IMR-90 (cell line): ENCODE data around the gene LUZP1. TPM values are rescaled to one million over a fixed set of nuclear protein-coding genes. Genes with fewer than 3 reads are reported as not detected.

Experiments used
- ATAC-seq: fragments of 200-7000 bp; cut with Tn5 transposase; 2 replicates; pipeline ENCODE4 v1.9.1; 2020; ENCODE audit warnings: low read depth, mild to moderate bottlenecking, moderate library complexity
- BruUV-seq: library from RNA; stranded (reverse); fragments of 400-500 nt; replicated peaks from 2 replicates; lab custom pipeline; 2021; lab: Mats Ljungman, UMichigan
- CTCF ChIA-PET: fragments of 300-600 bp; formaldehyde crosslinking; extraction: SDS; loops from one replicate; lab custom pipeline; 2021; ENCODE audit warnings: antibody characterized with exemption; lab: Yijun Ruan, JAX
- POLR2A ChIA-PET: fragments of 300-600 bp; sonication (Branson Sonifier 250); formaldehyde crosslinking; loops from one replicate; lab custom pipeline; 2022; ENCODE audit warnings: antibody characterized with exemption; ENCODE audit not compliant: unreplicated experiment; lab: Charles Lee
- DNase-seq: peaks from one replicate; pipeline ENCODE4 v3.0.0; 2013
- H2AFZ ChIP-seq: replicated peaks from 2 replicates; pipeline ENCODE3; 2013; ENCODE audit warnings: low read length, mild to moderate bottlenecking; ENCODE audit not compliant: poor library complexity
- H2AK5ac ChIP-seq: 2 replicates; pipeline ENCODE4 v1.6.1; 2013; ENCODE audit warnings: low read depth, low read length, inconsistent platforms
- H2AK9ac ChIP-seq: replicated peaks from 2 replicates; pipeline ENCODE3; 2013; ENCODE audit warnings: mild to moderate bottlenecking, low read depth, low read length, moderate library complexity; ENCODE audit not compliant: poor library complexity
- H2BK120ac ChIP-seq: 2 replicates; pipeline ENCODE4 v1.6.1; 2013; ENCODE audit warnings: low read depth, low read length, inconsistent platforms
- H2BK15ac ChIP-seq: 3 replicates; pipeline ENCODE4 v1.6.1; 2013; ENCODE audit warnings: low read depth, low read length, inconsistent platforms
- H2BK20ac ChIP-seq: 2 replicates; pipeline ENCODE4 v1.6.1; 2013; ENCODE audit warnings: low read depth, mild to moderate bottlenecking, inconsistent platforms, low read length, moderate library complexity
- H2BK5ac ChIP-seq: 2 replicates; pipeline ENCODE4 v1.6.1; 2013; ENCODE audit warnings: mild to moderate bottlenecking, low read depth, low read length, inconsistent platforms; ENCODE audit not compliant: poor library complexity, severe bottlenecking
- H3K14ac ChIP-seq: replicated peaks from 2 replicates; pipeline ENCODE4 v1.6.1; 2013; ENCODE audit warnings: low read depth, low read length, inconsistent platforms
- H3K18ac ChIP-seq: 2 replicates; pipeline ENCODE4 v1.6.1; 2013; ENCODE audit warnings: low read depth, low read length, control low read depth
- H3K23ac ChIP-seq: 2 replicates; pipeline ENCODE4 v1.6.1; 2013; ENCODE audit warnings: low read depth, low read length, inconsistent platforms
- H3K27ac ChIP-seq: 2 replicates; pipeline ENCODE4 v1.5.1; 2013; ENCODE audit warnings: mild to moderate bottlenecking, control low read depth, low read length; ENCODE audit not compliant: insufficient read depth
- H3K27me3 ChIP-seq: 2 replicates; pipeline ENCODE4 v1.6.1; 2013; ENCODE audit warnings: low read length; ENCODE audit not compliant: control insufficient read depth, insufficient read depth
- H3K36me3 ChIP-seq: 2 replicates; pipeline ENCODE4 v1.6.1; 2013; ENCODE audit warnings: low read length, mixed read lengths; ENCODE audit not compliant: control insufficient read depth, insufficient read depth
- H3K4ac ChIP-seq: 2 replicates; pipeline ENCODE4 v1.6.1; 2013; ENCODE audit warnings: low read depth, low read length, inconsistent platforms
- H3K4me1 ChIP-seq: 2 replicates; pipeline ENCODE4 v1.6.1; 2013; ENCODE audit warnings: low read length, mixed read lengths; ENCODE audit not compliant: control insufficient read depth, insufficient read depth
- H3K4me2 ChIP-seq: 2 replicates; pipeline ENCODE4 v1.6.1; 2013; ENCODE audit warnings: low read depth, mild to moderate bottlenecking, control low read depth, low read length, moderate library complexity
- H3K4me3 ChIP-seq: 2 replicates; pipeline ENCODE4 v1.5.1; 2013; ENCODE audit warnings: low read depth, mild to moderate bottlenecking, control low read depth, low read length, moderate library complexity; ENCODE audit not compliant: insufficient read depth
- H3K56ac ChIP-seq: 2 replicates; pipeline ENCODE4 v1.6.1; 2013; ENCODE audit warnings: low read length, inconsistent platforms; ENCODE audit not compliant: insufficient read depth; ENCODE audit errors: extremely low read depth
- H3K79me1 ChIP-seq, 2 experiments: 2 replicates each; pipeline ENCODE4 v1.6.1; 2013; ENCODE audit warnings: low read length in 2 of 2, inconsistent platforms in 1 of 2, low read depth in 1 of 2
- H3K9ac ChIP-seq: 2 replicates; pipeline ENCODE4 v1.6.1; 2013; ENCODE audit warnings: low read depth, low read length, control low read depth
- H3K9me1 ChIP-seq: 2 replicates; pipeline ENCODE4 v1.6.1; 2013; ENCODE audit warnings: low read length, inconsistent platforms; ENCODE audit not compliant: insufficient read depth
- H3K9me3 ChIP-seq: 2 replicates; pipeline ENCODE4 v1.6.1; 2013; ENCODE audit warnings: low read length; ENCODE audit not compliant: control insufficient read depth, insufficient read depth
- H4K20me1 ChIP-seq: 2 replicates; pipeline ENCODE4 v1.6.1; 2013; ENCODE audit warnings: low read length, inconsistent platforms; ENCODE audit not compliant: insufficient read depth
- H4K5ac ChIP-seq: 2 replicates; pipeline ENCODE4 v1.6.1; 2013; ENCODE audit warnings: mild to moderate bottlenecking, low read depth, low read length, control low read depth
- H4K8ac ChIP-seq, 2 experiments: 2 replicates each; pipeline ENCODE4 v1.6.1; 2013; ENCODE audit warnings: low read depth in 2 of 2, low read length in 2 of 2, control low read depth in 1 of 2, inconsistent platforms in 1 of 2
- H4K91ac ChIP-seq: 2 replicates; pipeline ENCODE4 v1.6.1; 2013; ENCODE audit warnings: low read depth, low read length, inconsistent platforms; ENCODE audit not compliant: insufficient read depth
- BHLHE40 ChIP-seq: fragments of 150-350 bp; IDR thresholded peaks from 2 replicates; pipeline ENCODE4 v1.6.1; 2016; ENCODE audit warnings: mild to moderate bottlenecking, low read depth, low read length
- CEBPB ChIP-seq: IDR thresholded peaks from 2 replicates; pipeline ENCODE4 v1.6.1; 2012; ENCODE audit warnings: low read depth, low read length, improper control_type of control experiment
- CHD1 ChIP-seq: IDR thresholded peaks from 2 replicates; pipeline ENCODE4 v1.6.1; 2012; ENCODE audit warnings: low read depth, low read length, improper control_type of control experiment
- CTCF ChIP-seq: conservative IDR thresholded peaks from 2 replicates; pipeline ENCODE4 v1.5.1; 2012; ENCODE audit warnings: mild to moderate bottlenecking, low read depth, low read length, improper control_type of control experiment
- FOS ChIP-seq: fragments of 150-350 bp; IDR thresholded peaks from 2 replicates; pipeline ENCODE4 v1.6.1; 2016; ENCODE audit warnings: low read depth, low read length
- MAFK ChIP-seq: IDR thresholded peaks from 2 replicates; pipeline ENCODE4 v1.6.1; 2012; ENCODE audit warnings: low read depth, low read length, improper control_type of control experiment
- MAZ ChIP-seq: IDR thresholded peaks from 2 replicates; pipeline ENCODE4 v1.6.1; 2012; ENCODE audit warnings: low read depth, mild to moderate bottlenecking, low read length, improper control_type of control experiment, moderate library complexity, borderline replicate concordance
- MXI1 ChIP-seq: IDR thresholded peaks from 2 replicates; pipeline ENCODE4 v1.6.1; 2012; ENCODE audit warnings: low read depth, mild to moderate bottlenecking, low read length, moderate library complexity, borderline replicate concordance
- NFE2L2 ChIP-seq: fragments of 150-350 bp; IDR thresholded peaks from 2 replicates; pipeline ENCODE4 v1.6.1; 2016; ENCODE audit warnings: low read depth, mild to moderate bottlenecking, low read length
- POLR2A ChIP-seq: IDR thresholded peaks from 2 replicates; pipeline ENCODE4 v1.6.1; 2012; ENCODE audit warnings: mild to moderate bottlenecking, low read depth, low read length
- RAD21 ChIP-seq: IDR thresholded peaks from 2 replicates; pipeline ENCODE4 v1.6.1; 2012; ENCODE audit warnings: low read length, improper control_type of control experiment
- RCOR1 ChIP-seq: IDR thresholded peaks from 2 replicates; pipeline ENCODE4 v1.6.1; 2012; ENCODE audit warnings: mild to moderate bottlenecking, low read length, improper control_type of control experiment; ENCODE audit not compliant: insufficient replicate concordance
- RFX5 ChIP-seq: IDR thresholded peaks from 2 replicates; pipeline ENCODE4 v1.8.0; 2012; ENCODE audit warnings: low read depth, mild to moderate bottlenecking, low read length, moderate library complexity
- SMC3 ChIP-seq: fragments of 150-350 bp; IDR thresholded peaks from 2 replicates; pipeline ENCODE4 v1.6.1; 2016; ENCODE audit warnings: low read depth, mild to moderate bottlenecking, antibody characterized with exemption, low read length, moderate library complexity
- USF2 ChIP-seq: fragments of 150-350 bp; IDR thresholded peaks from 2 replicates; pipeline ENCODE4 v1.6.1; 2017; ENCODE audit warnings: mild to moderate bottlenecking, antibody characterized with exemption, low read length, low read depth
- WGBS, 2 experiments: methylation state at CpG; one replicate each; pipeline versions ENCODE4 v1.1.5 to v1.1.7; 2013; ENCODE audit warnings: missing lambda C conversion rate in 2 of 2; ENCODE audit not compliant: insufficient read length in 1 of 2; ENCODE audit errors: extremely low coverage in 2 of 2; 5-methylcytosine and 5-hydroxymethylcytosine counted together
- dilution Hi-C: fragments of 300-500 bp; cut with HindIII; formaldehyde crosslinking; loops from one replicate; pipeline ENCODE4 v1.14.3; 2018; ENCODE audit warnings: low sequenced_read_pairs; ENCODE audit not compliant: unreplicated experiment
- in situ Hi-C: fragments of 300-500 bp; cut with MboI; formaldehyde crosslinking; loops from 3 replicates; pipeline ENCODE4 v1.14.3; 2019; ENCODE audit warnings: low sequenced_read_pairs, inconsistent platforms, mixed read lengths
- intact Hi-C: fragments of 100-400 bp; cut with micrococcal nuclease; formaldehyde crosslinking; loops from 2 replicates; pipeline ENCODE4 v1.10.0; 2022
- polyA plus RNA-seq, 3 experiments: library from polyadenylated mRNA; depleted of rRNA; stranded (reverse); fragments of >200 nt; gene quantifications; 2 replicates each; pipeline ENCODE4 v1.2.3, GENCODE V29; 2012; ENCODE audit warnings: low replicate concordance in 1 of 3
- total RNA-seq: library from RNA; depleted of rRNA; stranded (reverse); fragments of >200 nt; gene quantifications from 2 replicates; pipeline ENCODE4 v1.2.3, GENCODE V29; 2012
- TF ChIP-seq, protein P1 (sequence below): fragments of 150-350 bp; IDR thresholded peaks from 2 replicates; pipeline ENCODE4 v1.6.1; 2016; ENCODE audit warnings: low read depth, mild to moderate bottlenecking, low read length, moderate library complexity, borderline replicate concordance

LUZP1 gene
- total and polyA plus RNA-seq, 2 of the 4 experiments (the other 2 are of a cell fraction): 13.1 to 31.7 TPM

- dilution Hi-C loops (no loop called here), in situ Hi-C loops (no loop called here), intact Hi-C loops (no loop called here)
- no TSS peak for BruUV-seq
- Histone ChIP-seq H2AK9ac (no peak overlapping the region), H3K9me3 (no peaks in the 10 kb centered on the region), H2BK20ac (no peak overlapping the region), H4K20me1 (peaks cover 92% of the 10 kb centered on the region), H3K27me3 (no peaks in the 10 kb centered on the region), H2BK5ac (no peak overlapping the region), H2BK120ac (no peak overlapping the region), H3K14ac (no peak overlapping the region), H3K56ac (no peak overlapping the region), H3K79me1 (peaks cover 14 to 82% of the 10 kb centered on the region in 2 experiments), H3K4ac (no peak overlapping the region), H3K9me1 (peaks cover 6% of the 10 kb centered on the region; the same call in 1 of the 2 replicates), H3K36me3 (no peaks in the 10 kb centered on the region), H3K27ac (no peak overlapping the region), H3K9ac (no peak overlapping the region), H4K8ac (no peak overlapping the region), H3K4me3 (no peak overlapping the region), H2AFZ (no peak overlapping the region), H4K5ac (no peak overlapping the region), H3K23ac (no peak overlapping the region), H2BK15ac (no peak overlapping the region), H3K4me1 (peaks cover 5% of the 10 kb centered on the region), H3K4me2 (no peak overlapping the region), H4K91ac (no peak overlapping the region), H3K18ac (no peak overlapping the region), H2AK5ac (no peak overlapping the region)
- 80% methylated on average over 2 of the region's 4 CpGs; no CpG with 5 or more reads in 1 of the 2 experiments for WGBS, 2 experiments
- CTCF ChIA-PET: no interaction called here
- POLR2A ChIA-PET: interaction anchor here (0.6 kb wide), 1 partner anchor 17 kb away, joined by 3 read pairs; no protein-coding TSS in a partner anchor
- ATAC-seq (no peak), DNase-seq (no peak)
- TF ChIP-seq MAFK (no peak), MXI1 (no peak), POLR2A (no peak), MAZ (no peak), RFX5 (no peak), CHD1 (no peak), RCOR1 (no peak), RAD21 (no peak), BHLHE40 (no peak), CTCF (no peak), USF2 (no peak), FOS (no peak), NFE2L2 (no peak), CEBPB (no peak), SMC3 (no peak)
- TF ChIP-seq, protein P1, sequence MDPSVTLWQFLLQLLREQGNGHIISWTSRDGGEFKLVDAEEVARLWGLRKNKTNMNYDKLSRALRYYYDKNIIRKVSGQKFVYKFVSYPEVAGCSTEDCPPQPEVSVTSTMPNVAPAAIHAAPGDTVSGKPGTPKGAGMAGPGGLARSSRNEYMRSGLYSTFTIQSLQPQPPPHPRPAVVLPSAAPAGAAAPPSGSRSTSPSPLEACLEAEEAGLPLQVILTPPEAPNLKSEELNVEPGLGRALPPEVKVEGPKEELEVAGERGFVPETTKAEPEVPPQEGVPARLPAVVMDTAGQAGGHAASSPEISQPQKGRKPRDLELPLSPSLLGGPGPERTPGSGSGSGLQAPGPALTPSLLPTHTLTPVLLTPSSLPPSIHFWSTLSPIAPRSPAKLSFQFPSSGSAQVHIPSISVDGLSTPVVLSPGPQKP: no peak
Observed at GRCh38 chr1:23148084-23148483, 20.6 kb downstream of the LUZP1 start.
